AG04450 (cell line): Measurements from ENCODE around the gene MAP3K13. TPM values are rescaled to one million over a fixed set of nuclear protein-coding genes. Genes with fewer than 3 reads are reported as not detected.

Experiments
- CTCF ChIA-PET: fragments of 300-600, 350-600 bp; formaldehyde crosslinking; extraction: SDS; loops from one replicate; lab custom pipeline; 2022; ENCODE audit warnings: antibody characterized with exemption, inconsistent platforms; lab: Charles Lee
- POLR2A ChIA-PET: fragments of 350-600 bp; formaldehyde crosslinking; extraction: SDS; loops from one replicate; lab custom pipeline; 2021; ENCODE audit warnings: antibody characterized with exemption, inconsistent platforms; lab: Yijun Ruan, JAX
- DNase-seq: peaks from one replicate; pipeline ENCODE4 v3.0.0-alpha.2; 2011; ENCODE audit warnings: low read depth, low spot score
- H3K27ac ChIP-seq: one replicate; pipeline ENCODE4 v1.5.1; 2012; ENCODE audit warnings: low read depth, low read length, control low read depth
- H3K27me3 ChIP-seq: one replicate; pipeline ENCODE4 v1.6.0; 2012; ENCODE audit warnings: low read length; ENCODE audit not compliant: control insufficient read depth, insufficient read depth
- H3K4me3 ChIP-seq: 2 replicates; pipeline ENCODE4 v1.5.1; 2011; ENCODE audit warnings: mild to moderate bottlenecking, low read depth, low read length, control low read depth
- H3K9me3 ChIP-seq: 2 replicates; pipeline ENCODE4 v1.5.1; 2012; ENCODE audit warnings: low read length; ENCODE audit not compliant: control insufficient read depth, insufficient read depth
- CTCF ChIP-seq: IDR thresholded peaks from 2 replicates; pipeline ENCODE4 v1.5.1; 2011; ENCODE audit warnings: low read depth, low read length, control low read depth, inconsistent platforms
- polyA plus RNA-seq: library from polyadenylated mRNA; depleted of rRNA; stranded (reverse); fragments of >200 nt; gene quantifications from 2 replicates; pipeline ENCODE4 v1.2.3, GENCODE V29; 2011

The MAP3K13 gene
- polyA plus RNA-seq, 1 experiment: 20.9 TPM

GRCh38 chr3:185507883-185508282, 144.9 kb downstream of the MAP3K13 start:
- no peak for TF ChIP-seq CTCF
- CTCF ChIA-PET: no interaction called here
- Histone ChIP-seq H3K9me3 (no peaks in the 10 kb centered on the region; the same call in 1 of the 2 replicates), H3K27ac (no peak overlapping the region), H3K4me3 (no peak overlapping the region), H3K27me3 (no peaks in the 10 kb centered on the region)
- DNase-seq: no peak
- POLR2A ChIA-PET: interaction anchor here (0.6 kb wide), 1 partner anchor 9 kb away, joined by 3 read pairs; the partner anchor contains the start of gene TMEM41A

GRCh38 chr3:185508335-185508991, 145.5 kb downstream of the MAP3K13 start:
- no peak for DNase-seq
- Histone ChIP-seq H3K4me3 (no peak overlapping the region), H3K9me3 (no peaks in the 10 kb centered on the region; the same call in 1 of the 2 replicates), H3K27ac (no peak overlapping the region), H3K27me3 (no peaks in the 10 kb centered on the region)
- no peak for TF ChIP-seq CTCF
- ChIA-PET POLR2A (interaction anchor here (0.6 kb wide), 1 partner anchor 9 kb away, joined by 3 read pairs; the partner anchor contains the start of gene TMEM41A), CTCF (no interaction called here)

GRCh38 chr3:185511711-185512110, 148.8 kb downstream of the MAP3K13 start:
- CTCF ChIA-PET: interaction anchor here (0.7 kb wide), 1 partner anchor 46 kb away, joined by 4 read pairs; no protein-coding TSS in a partner anchor
- H3K9me3 ChIP-seq: no peaks in the 10 kb centered on the region; the same call in 1 of the 2 replicates
- POLR2A ChIA-PET: interaction anchor here (0.6 kb wide), 1 partner anchor 745 kb away, joined by 5 read pairs; no protein-coding TSS in a partner anchor
- no peak overlapping the region for H3K4me3 ChIP-seq
- no peak overlapping the region for H3K27ac ChIP-seq
- TF ChIP-seq CTCF: no peak
- no peaks in the 10 kb centered on the region for H3K27me3 ChIP-seq
- no peak for DNase-seq

- Histone ChIP-seq H3K9me3 (no peaks in the 10 kb centered on the region), H3K27ac (no peak overlapping the region), H3K27me3 (peaks cover 4% of the 10 kb centered on the region), H3K4me3 (no peak overlapping the region)
- ChIA-PET POLR2A (no interaction called here), CTCF (no interaction called here)
- DNase-seq: no peak
- TF ChIP-seq CTCF: no peak
Observed at GRCh38 chr3:185517387-185518130, 154.6 kb downstream of the MAP3K13 start.

- TF ChIP-seq CTCF: no peak
- no peak overlapping the region for H3K27ac ChIP-seq
- CTCF ChIA-PET: no interaction called here
- H3K27me3 ChIP-seq: peaks cover 4% of the 10 kb centered on the region
- DNase-seq: no peak
- no peak overlapping the region for H3K4me3 ChIP-seq
- no peaks in the 10 kb centered on the region for H3K9me3 ChIP-seq
- POLR2A ChIA-PET: no interaction called here
Observed at GRCh38 chr3:185519021-185519420, 156.1 kb downstream of the MAP3K13 start.
